Keratinocyte (primary cell): ENCODE data around the gene GLIS2. TPM values are rescaled to one million over a fixed set of nuclear protein-coding genes. Genes with fewer than 3 reads are reported as not detected.

ENCODE experiments used
- DNase-seq: peaks from one replicate; pipeline ENCODE4 v3.0.0-alpha.2; 2011; ENCODE audit warnings: low read depth, missing footprints, low spot score
- FAIRE-seq: peaks from 2 replicates; lab custom pipeline; 2011; peaks lifted over from hg19 to GRCh38; lab: Jason Lieb, UNC
- H2AFZ ChIP-seq: 2 replicates; pipeline ENCODE4 v1.6.0; 2012; ENCODE audit warnings: low read length, control low read depth, inconsistent platforms; ENCODE audit not compliant: control insufficient read depth
- H3K27ac ChIP-seq: 2 replicates; pipeline ENCODE4 v1.5.1; 2011; ENCODE audit warnings: low read length; ENCODE audit not compliant: control insufficient read depth, insufficient read depth
- H3K27me3 ChIP-seq: 3 replicates; pipeline ENCODE4 v1.6.0; 2011; ENCODE audit warnings: low read length; ENCODE audit not compliant: control insufficient read depth, insufficient read depth; ENCODE audit errors: extremely low read depth
- H3K36me3 ChIP-seq, 2 experiments: 2 replicates in 1 of 2; 3 replicates in 1 of 2; pipeline ENCODE4 v1.5.1; 2011; ENCODE audit warnings: low read length in 2 of 2, mild to moderate bottlenecking in 1 of 2; ENCODE audit not compliant: control insufficient read depth in 2 of 2, insufficient read depth in 2 of 2; ENCODE audit errors: extremely low read depth in 1 of 2
- H3K4me1 ChIP-seq: 3 replicates; pipeline ENCODE4 v1.5.1; 2011; ENCODE audit warnings: low read length; ENCODE audit not compliant: control insufficient read depth, insufficient read depth; ENCODE audit errors: extremely low read depth
- H3K4me2 ChIP-seq: 3 replicates; pipeline ENCODE4 v1.6.0; 2011; ENCODE audit warnings: low read depth, low read length; ENCODE audit not compliant: control insufficient read depth, insufficient read depth; ENCODE audit errors: extremely low read depth
- H3K4me3 ChIP-seq, 3 experiments: fragments of 200-600 bp in 1 of 3; sonication (generic) in 1 of 3; 2 replicates in 2 of 3; 3 replicates in 1 of 3; pipeline ENCODE4 v1.5.1; 2011 to 2016; ENCODE audit warnings: low read length in 3 of 3, mild to moderate bottlenecking in 3 of 3, control low read depth in 2 of 3, inconsistent platforms in 1 of 3, low read depth in 1 of 3, mixed read lengths in 1 of 3, mixed run types in 1 of 3, moderate library complexity in 1 of 3; ENCODE audit not compliant: control insufficient read depth in 2 of 3, insufficient read depth in 2 of 3; ENCODE audit errors: extremely low read depth in 1 of 3
- H3K79me2 ChIP-seq: 2 replicates; pipeline ENCODE4 v1.6.0; 2012; ENCODE audit warnings: low read length; ENCODE audit not compliant: control insufficient read depth, insufficient read depth
- H3K9ac ChIP-seq: 3 replicates; pipeline ENCODE4 v1.6.0; 2011; ENCODE audit warnings: low read length; ENCODE audit not compliant: control insufficient read depth, insufficient read depth; ENCODE audit errors: extremely low read depth
- H3K9me1 ChIP-seq: 3 replicates; pipeline ENCODE4 v1.6.0; 2011; ENCODE audit warnings: low read length; ENCODE audit not compliant: control insufficient read depth, insufficient read depth; ENCODE audit errors: extremely low read depth
- H3K9me3 ChIP-seq: 2 replicates; pipeline ENCODE4 v1.5.1; 2012; ENCODE audit warnings: low read depth, low read length; ENCODE audit not compliant: control insufficient read depth
- H4K20me1 ChIP-seq: 3 replicates; pipeline ENCODE4 v1.6.0; 2011; ENCODE audit warnings: low read length; ENCODE audit not compliant: control insufficient read depth, insufficient read depth; ENCODE audit errors: extremely low read depth
- EZH2 ChIP-seq: IDR thresholded peaks from one replicate; pipeline ENCODE4 v1.6.1; 2012; ENCODE audit warnings: inconsistent platforms, mild to moderate bottlenecking, low read length, moderate library complexity
- dilution Hi-C: fragments of 300-500 bp; cut with MboI; formaldehyde crosslinking; loops from one replicate; pipeline ENCODE4 v1.7.0; 2020; ENCODE audit warnings: low sequenced_read_pairs; ENCODE audit not compliant: extremely low pct_ligation_motif_present
- polyA plus RNA-seq, 5 experiments: library from polyadenylated mRNA; depleted of rRNA in 3 of 5; stranded (reverse) in 3 of 5; stranded (forward) in 1 of 5; unstranded in 1 of 5; fragments of >200 nt; gene quantifications; 1 replicate in 1 of 5; 2 replicates in 3 of 5; 3 replicates in 1 of 5; pipeline versions ENCODE4 v1.2.1 to v1.2.3, GENCODE V29; 2011 to 2012; ENCODE audit warnings: missing spikeins in 2 of 5, low read depth in 1 of 5, low replicate concordance in 1 of 5
- TF ChIP-seq, protein P1 (sequence below), 3 experiments: IDR thresholded peaks in 1 of 3; conservative IDR thresholded peaks in 1 of 3; optimal IDR thresholded peaks in 1 of 3; 2 replicates in 2 of 3; 3 replicates in 1 of 3; pipeline versions ENCODE3 to v1.5.1; 2011; ENCODE audit warnings: low read length in 3 of 3, mild to moderate bottlenecking in 3 of 3, moderate library complexity in 2 of 3, control low read depth in 1 of 3, inconsistent platforms in 1 of 3; ENCODE audit not compliant: insufficient read depth in 2 of 3; ENCODE audit errors: extremely low read depth in 1 of 3

Gene GLIS2
- polyA plus RNA-seq, 1 donor (not counting 4 experiments of a cell fraction or from before 2014, with no cell fraction given): 0.63 TPM

DNA sequence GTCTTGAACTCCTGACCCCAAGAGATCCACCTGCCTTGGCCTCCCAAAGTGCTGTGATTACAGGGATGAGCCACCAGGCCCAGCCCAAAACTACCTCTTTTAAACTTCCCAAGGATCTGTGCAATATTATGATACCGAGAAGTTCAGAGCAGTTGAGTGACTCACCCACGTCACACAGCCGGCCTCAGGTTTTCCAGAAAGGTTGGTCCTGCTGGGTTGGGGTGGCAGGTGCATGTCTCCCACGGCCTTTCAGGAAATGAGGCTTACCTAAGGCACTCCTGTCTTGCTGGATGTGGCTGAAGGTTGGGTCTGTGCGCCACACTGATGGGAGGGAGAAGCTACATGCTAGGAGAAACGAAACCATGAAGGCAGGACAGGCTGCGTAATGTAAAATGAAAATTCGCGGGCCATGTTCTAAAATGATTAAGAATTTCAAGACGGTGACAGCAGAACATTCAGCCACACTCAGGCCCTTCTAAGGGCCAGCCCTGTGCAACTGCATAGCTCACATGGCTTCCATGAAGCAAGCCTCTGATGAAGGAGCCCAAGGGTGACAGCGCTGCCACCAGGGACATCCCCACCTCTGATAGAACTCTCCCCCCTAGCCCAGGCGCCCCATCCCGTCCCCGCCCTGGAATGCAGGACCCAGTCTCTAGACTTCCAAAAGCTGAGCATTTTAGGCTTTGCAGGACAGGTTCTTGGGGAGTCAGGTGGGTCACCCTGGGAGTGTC, 6.6 kb upstream of the GLIS2 start:
- no peak overlapping the region for H3K27ac ChIP-seq
- peaks cover 21% of the 10 kb centered on the region for H3K4me1 ChIP-seq
- DNase-seq (no peak), FAIRE-seq (no peak)
- H3K4me2 ChIP-seq: no peak overlapping the region
- TF ChIP-seq, protein P1, sequence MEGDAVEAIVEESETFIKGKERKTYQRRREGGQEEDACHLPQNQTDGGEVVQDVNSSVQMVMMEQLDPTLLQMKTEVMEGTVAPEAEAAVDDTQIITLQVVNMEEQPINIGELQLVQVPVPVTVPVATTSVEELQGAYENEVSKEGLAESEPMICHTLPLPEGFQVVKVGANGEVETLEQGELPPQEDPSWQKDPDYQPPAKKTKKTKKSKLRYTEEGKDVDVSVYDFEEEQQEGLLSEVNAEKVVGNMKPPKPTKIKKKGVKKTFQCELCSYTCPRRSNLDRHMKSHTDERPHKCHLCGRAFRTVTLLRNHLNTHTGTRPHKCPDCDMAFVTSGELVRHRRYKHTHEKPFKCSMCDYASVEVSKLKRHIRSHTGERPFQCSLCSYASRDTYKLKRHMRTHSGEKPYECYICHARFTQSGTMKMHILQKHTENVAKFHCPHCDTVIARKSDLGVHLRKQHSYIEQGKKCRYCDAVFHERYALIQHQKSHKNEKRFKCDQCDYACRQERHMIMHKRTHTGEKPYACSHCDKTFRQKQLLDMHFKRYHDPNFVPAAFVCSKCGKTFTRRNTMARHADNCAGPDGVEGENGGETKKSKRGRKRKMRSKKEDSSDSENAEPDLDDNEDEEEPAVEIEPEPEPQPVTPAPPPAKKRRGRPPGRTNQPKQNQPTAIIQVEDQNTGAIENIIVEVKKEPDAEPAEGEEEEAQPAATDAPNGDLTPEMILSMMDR (optimal IDR thresholded peaks at IDR 0.05 in 1 of 3, IDR thresholded peaks at IDR 0.05 in 1 of 3, conservative IDR thresholded peaks at IDR 0.05 in 1 of 3; ENCODE audit: extremely low read depth in 1 of 3, insufficient read depth in 2 of 3, low read length in 3 of 3): no peak
- no peak for TF ChIP-seq EZH2
- dilution Hi-C loops: no loop called here
- H3K27me3 ChIP-seq: no peaks in the 10 kb centered on the region
- H3K9me3 ChIP-seq: no peaks in the 10 kb centered on the region
- H2AFZ ChIP-seq: no peak overlapping the region
- no peaks in the 10 kb centered on the region for H3K36me3 ChIP-seq
- no peaks in the 10 kb centered on the region for H4K20me1 ChIP-seq
- no peak overlapping the region for H3K4me3 ChIP-seq
- H3K79me2 ChIP-seq: no peaks in the 10 kb centered on the region
- H3K9ac ChIP-seq: no peak overlapping the region
- no peaks in the 10 kb centered on the region for H3K9me1 ChIP-seq

DNA sequence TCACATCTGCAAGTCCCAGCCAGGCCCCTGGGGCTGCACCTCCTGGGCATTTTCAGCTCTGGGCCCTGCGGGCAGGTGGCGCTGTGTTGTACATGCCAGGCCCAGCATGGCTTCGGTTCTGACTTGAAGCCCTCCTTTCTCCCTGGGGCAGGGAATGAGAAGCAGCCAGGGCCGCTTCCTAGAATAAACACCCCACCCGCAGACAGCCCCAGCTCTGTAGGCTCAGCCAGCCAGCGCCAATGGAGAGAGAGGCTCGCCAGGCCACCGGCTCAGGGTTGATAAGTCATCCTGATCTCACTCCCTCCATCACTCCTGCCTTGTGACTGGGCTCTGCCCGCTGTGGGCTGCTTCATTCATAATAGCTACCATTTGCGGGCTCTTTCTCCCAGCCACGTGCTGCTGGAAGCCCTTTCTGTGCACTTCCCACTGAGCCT, 6.0 kb upstream of the GLIS2 start:
- H3K9me1 ChIP-seq: no peaks in the 10 kb centered on the region
- H3K4me2 ChIP-seq: no peak overlapping the region
- H3K27me3 ChIP-seq: peaks cover 4% of the 10 kb centered on the region
- H3K9ac ChIP-seq: no peak overlapping the region
- no peak for TF ChIP-seq EZH2
- TF ChIP-seq, protein P1 (optimal IDR thresholded peaks at IDR 0.05 in 1 of 3, IDR thresholded peaks at IDR 0.05 in 1 of 3, conservative IDR thresholded peaks at IDR 0.05 in 1 of 3; ENCODE audit: extremely low read depth in 1 of 3, insufficient read depth in 2 of 3, low read length in 3 of 3): peak; percentile 59 to 81 (median 69)
- H3K9me3 ChIP-seq: no peaks in the 10 kb centered on the region
- no peaks in the 10 kb centered on the region for H4K20me1 ChIP-seq
- no peak overlapping the region for H3K4me3 ChIP-seq
- FAIRE-seq (no peak), DNase-seq (no peak)
- H2AFZ ChIP-seq: peak overlapping the region; percentile 57
- peaks cover 22% of the 10 kb centered on the region for H3K4me1 ChIP-seq
- no peaks in the 10 kb centered on the region for H3K36me3 ChIP-seq
- no peaks in the 10 kb centered on the region for H3K79me2 ChIP-seq
- no peak overlapping the region for H3K27ac ChIP-seq
- dilution Hi-C loops: no loop called here
